ENCODE measurements around the gene DPEP2. TPM values are rescaled to one million over a fixed set of nuclear protein-coding genes. Genes with fewer than 3 reads are reported as not detected.

The DPEP2 gene
- total RNA-seq, 1 donor from 2014 or later = not detected

DNA sequence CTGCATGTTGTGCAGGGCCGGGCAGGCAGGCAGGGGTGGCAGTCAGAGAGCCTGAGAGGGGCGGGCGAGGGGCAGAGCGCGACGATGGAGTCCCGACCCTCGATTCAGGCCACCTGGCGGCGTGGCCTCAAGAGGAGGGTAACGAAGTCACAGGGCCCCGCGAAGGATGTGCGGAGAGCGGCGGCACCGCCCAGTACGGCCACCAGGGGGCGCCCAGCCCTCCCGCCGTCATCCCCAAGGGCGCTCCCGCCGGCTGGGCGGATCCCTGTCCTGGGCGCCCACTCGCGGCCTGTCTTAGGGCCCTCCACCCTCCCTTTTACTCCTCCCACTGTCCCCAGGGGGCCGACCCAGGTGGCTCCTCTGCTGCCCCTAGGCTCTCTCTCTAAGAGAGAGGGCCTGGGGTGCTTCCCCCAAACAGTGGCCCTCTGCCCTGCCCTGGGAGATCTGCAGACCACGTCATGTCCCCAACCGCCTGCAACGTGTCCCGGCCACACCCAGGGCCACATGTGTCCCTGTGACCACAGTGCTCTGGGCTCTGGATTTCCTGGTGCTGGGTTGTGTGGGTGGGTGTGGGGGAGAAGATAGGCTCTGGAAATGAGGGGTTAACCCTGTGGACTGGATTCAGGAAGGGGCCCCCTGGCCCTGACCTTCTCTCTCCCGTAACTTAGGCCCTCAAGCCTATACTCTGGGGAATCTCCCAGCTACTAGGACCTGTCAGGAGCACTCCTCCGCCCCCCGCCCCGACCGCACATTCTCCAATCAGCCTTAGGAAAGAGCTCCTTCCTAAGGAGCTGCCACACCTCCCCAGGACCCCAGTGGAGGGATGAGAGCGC is 5.9 kb downstream of the DPEP2 start:
- Mint-ChIP-seq H3K4me1 (peaks cover 2% of the 10 kb centered on the region), H3K27me3 (ENCODE audit: low read depth) (no peaks in the 10 kb centered on the region), H3K4me3 (peak overlapping the region; percentile 20), H3K27ac (no peak overlapping the region), H3K36me3 (no peaks in the 10 kb centered on the region), H3K9me3 (no peaks in the 10 kb centered on the region)
- peak; percentile 99 for TF ChIP-seq CTCF (IDR thresholded peaks at IDR 0.05; ENCODE audit: unreplicated experiment)
- peak; percentile 63 to 87 for DNase-seq (ENCODE audit: low spot score in 2 of 2, unreplicated experiment in 2 of 2)

DNA sequence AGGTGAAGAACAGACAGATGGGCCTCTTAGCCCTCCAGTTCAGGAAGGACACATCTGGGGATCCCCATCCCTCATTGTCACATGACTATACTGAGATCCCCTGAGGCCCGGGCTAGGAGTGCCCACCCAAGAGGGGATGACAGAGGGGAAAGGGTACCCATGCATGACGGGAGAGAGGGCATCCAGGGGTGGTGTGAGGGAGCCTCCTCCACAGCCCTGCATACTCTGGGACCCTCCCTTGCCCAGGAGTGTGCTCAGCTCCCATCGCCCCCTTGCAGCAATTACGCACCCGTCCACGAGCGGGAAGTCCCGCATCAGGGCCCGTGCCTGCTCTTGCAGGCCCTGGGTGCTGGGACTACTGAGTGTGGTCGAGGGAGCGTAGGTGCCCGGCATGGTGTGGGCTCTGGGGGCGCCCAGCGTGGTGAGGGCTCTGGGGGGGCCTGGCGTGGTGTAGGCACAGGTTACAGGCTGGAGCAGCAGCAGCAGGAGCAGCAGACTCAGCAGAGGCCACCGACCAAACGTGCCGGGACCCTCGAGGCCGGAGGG is 6.5 kb downstream of the DPEP2 start:
- H3K4me1 Mint-ChIP-seq = peaks cover 2% of the 10 kb centered on the region
- TF ChIP-seq CTCF (IDR thresholded peaks at IDR 0.05; ENCODE audit: unreplicated experiment) = no peak
- no peak for DNase-seq (ENCODE audit: low spot score in 2 of 2, unreplicated experiment in 2 of 2)
- H3K36me3 Mint-ChIP-seq = no peaks in the 10 kb centered on the region
- H3K4me3 Mint-ChIP-seq = no peak overlapping the region
- H3K27me3 Mint-ChIP-seq (ENCODE audit: low read depth) = no peaks in the 10 kb centered on the region
- no peak overlapping the region for H3K27ac Mint-ChIP-seq
- no peaks in the 10 kb centered on the region for H3K9me3 Mint-ChIP-seq

GRCh38 chr16:67990018-67990386 is 9.3 kb downstream of the DPEP2 start:
- no peak for TF ChIP-seq CTCF (IDR thresholded peaks at IDR 0.05; ENCODE audit: unreplicated experiment)
- Mint-ChIP-seq H3K27me3 (ENCODE audit: low read depth) (no peaks in the 10 kb centered on the region), H3K36me3 (no peaks in the 10 kb centered on the region), H3K9me3 (no peaks in the 10 kb centered on the region), H3K27ac (no peak overlapping the region), H3K4me1 (peaks cover 2% of the 10 kb centered on the region), H3K4me3 (no peak overlapping the region)
- DNase-seq (ENCODE audit: low spot score in 2 of 2, unreplicated experiment in 2 of 2) = no peak

DNA sequence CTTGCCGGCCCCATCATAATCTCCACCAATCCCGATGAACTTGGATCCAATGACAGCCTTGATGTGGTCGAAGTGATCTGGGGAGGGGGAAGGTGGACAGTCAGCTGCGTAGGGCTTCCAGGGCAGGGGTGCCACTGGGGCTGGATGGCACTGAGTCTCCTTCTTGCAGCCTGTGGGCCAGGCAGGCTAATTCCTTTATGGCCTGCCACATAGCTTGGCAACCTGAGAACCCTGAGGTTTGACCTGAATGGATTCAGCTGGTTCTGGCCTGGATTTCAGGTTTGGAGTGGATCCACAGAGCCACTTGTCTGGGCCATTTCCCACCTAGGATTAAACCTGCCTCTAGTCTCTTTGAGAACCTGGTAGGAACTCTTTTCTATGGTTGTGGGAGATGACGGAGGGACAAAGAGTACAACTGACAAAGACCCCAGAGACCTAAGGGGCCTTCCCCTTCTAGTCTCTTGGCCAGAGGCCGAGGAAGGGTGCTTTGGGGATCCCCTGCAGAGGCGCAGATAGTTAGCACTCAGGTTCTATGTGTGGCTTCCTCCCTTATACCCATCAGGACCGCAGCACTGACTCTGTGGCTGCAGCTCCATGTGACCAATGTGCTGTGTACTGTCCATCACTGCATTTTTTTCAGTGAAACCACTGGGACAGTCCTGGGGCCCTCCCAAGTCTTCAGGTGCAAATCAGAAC is 9.8 kb downstream of the DPEP2 start:
- H3K4me3 Mint-ChIP-seq = no peak overlapping the region
- no peak for TF ChIP-seq CTCF (IDR thresholded peaks at IDR 0.05; ENCODE audit: unreplicated experiment)
- peaks cover 4% of the 10 kb centered on the region for H3K4me1 Mint-ChIP-seq
- H3K9me3 Mint-ChIP-seq = no peaks in the 10 kb centered on the region
- no peaks in the 10 kb centered on the region for H3K27me3 Mint-ChIP-seq (ENCODE audit: low read depth)
- no peak for DNase-seq (ENCODE audit: low spot score in 2 of 2, unreplicated experiment in 2 of 2)
- H3K36me3 Mint-ChIP-seq = no peaks in the 10 kb centered on the region
- H3K27ac Mint-ChIP-seq = no peak overlapping the region

GRCh38 chr16:67988675-67989074 is 10.6 kb downstream of the DPEP2 start:
- Mint-ChIP-seq H3K4me1 (peaks cover 2% of the 10 kb centered on the region), H3K36me3 (no peaks in the 10 kb centered on the region), H3K27me3 (ENCODE audit: low read depth) (no peaks in the 10 kb centered on the region), H3K9me3 (no peaks in the 10 kb centered on the region), H3K27ac (no peak overlapping the region), H3K4me3 (no peak overlapping the region)
- TF ChIP-seq CTCF (IDR thresholded peaks at IDR 0.05; ENCODE audit: unreplicated experiment) = no peak
- DNase-seq (ENCODE audit: low spot score in 2 of 2, unreplicated experiment in 2 of 2) = no peak
